Esophagus muscularis mucosa (tissue), 3 donors: ENCODE data around the gene GNAO1.

Source experiments
- POLR2AphosphoS5 ChIP-seq, 2 donors: sonication (generic); formaldehyde crosslinking; IDR thresholded peaks; one replicate each; pipeline ENCODE4 v1.6.1; 2017; ENCODE audit warnings: antibody characterized with exemption in 2 of 2
- TF ChIP-seq, protein P1 (sequence below), 3 experiments: fragments of 200-600 bp in 2 of 3; fragments of 450-650 bp in 1 of 3; sonication (generic) in 2 of 3; IDR thresholded peaks; one replicate each; pipeline ENCODE4 v1.5.1; 2017 to 2019; ENCODE audit warnings: antibody characterized with exemption in 3 of 3, mild to moderate bottlenecking in 2 of 3, moderate library complexity in 1 of 3

DNA sequence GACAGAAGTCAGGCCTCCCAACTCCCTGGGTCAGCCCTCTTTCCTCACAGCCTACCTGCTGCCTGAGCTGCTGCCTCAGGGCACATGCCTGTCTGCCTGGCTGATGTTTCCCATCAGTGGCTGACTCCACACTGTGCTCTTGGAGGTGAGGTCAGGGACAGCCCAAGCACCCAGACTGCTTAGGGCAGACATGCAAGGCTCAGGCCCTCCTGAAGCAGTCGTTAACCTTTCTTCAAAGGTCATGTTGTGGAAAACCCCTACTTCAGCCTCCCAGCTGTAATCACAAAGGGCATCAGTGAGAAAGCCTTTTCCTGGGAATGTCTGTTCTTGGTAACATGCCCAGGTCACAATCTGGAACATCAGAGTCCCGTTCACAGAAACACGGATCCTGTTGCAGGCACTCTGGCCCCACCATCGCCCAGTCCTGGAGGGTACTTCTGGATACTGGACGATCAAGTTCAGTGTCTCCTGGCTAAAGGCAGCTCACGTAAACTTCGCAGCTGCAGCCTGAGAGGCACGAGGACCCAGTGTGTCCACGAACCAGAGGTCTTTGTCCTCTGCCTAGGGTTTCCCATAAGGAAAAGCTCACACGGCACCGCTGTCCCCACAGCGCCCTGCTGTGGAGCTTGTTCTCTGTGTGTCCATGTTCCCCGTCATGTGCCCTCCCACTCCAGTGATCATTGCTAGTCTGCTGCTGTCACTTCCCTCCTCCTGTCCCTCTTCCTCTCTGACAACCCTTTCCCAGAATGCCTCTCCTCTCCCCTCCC, 54.9 kb downstream of the GNAO1 start:
- TF ChIP-seq, protein P1, sequence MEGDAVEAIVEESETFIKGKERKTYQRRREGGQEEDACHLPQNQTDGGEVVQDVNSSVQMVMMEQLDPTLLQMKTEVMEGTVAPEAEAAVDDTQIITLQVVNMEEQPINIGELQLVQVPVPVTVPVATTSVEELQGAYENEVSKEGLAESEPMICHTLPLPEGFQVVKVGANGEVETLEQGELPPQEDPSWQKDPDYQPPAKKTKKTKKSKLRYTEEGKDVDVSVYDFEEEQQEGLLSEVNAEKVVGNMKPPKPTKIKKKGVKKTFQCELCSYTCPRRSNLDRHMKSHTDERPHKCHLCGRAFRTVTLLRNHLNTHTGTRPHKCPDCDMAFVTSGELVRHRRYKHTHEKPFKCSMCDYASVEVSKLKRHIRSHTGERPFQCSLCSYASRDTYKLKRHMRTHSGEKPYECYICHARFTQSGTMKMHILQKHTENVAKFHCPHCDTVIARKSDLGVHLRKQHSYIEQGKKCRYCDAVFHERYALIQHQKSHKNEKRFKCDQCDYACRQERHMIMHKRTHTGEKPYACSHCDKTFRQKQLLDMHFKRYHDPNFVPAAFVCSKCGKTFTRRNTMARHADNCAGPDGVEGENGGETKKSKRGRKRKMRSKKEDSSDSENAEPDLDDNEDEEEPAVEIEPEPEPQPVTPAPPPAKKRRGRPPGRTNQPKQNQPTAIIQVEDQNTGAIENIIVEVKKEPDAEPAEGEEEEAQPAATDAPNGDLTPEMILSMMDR (IDR thresholded peaks at IDR 0.05): no peak
- no peak for TF ChIP-seq POLR2AphosphoS5 (IDR thresholded peaks at IDR 0.05)
